Measurements from ENCODE around the gene RHEBL1.

RHEBL1 gene

DNA sequence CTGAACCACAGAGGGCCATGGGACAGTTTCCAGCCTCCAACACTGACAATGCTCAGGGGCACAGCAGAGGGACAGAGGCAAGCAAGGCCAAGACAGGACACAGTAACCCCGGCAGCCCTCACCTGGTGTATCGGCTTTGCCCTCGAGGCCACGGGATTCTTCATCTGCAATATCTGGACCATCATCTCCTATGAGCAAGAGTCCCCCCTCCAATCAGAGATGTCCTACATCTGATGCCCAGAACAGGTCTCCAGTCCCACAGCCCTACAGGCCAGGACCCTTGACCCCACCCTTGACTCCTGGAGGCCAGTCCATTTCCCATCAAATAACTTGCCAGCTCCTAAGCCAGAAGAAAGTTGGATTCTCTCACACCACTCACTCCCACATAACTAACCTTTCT is 26.5 kb downstream of the RHEBL1 start:
- no peaks in the 10 kb centered on the region for H3K27me3 ChIP-seq (ENCODE audit: control insufficient read depth, low read length)
- no peaks in the 10 kb centered on the region for H3K9me3 ChIP-seq (ENCODE audit: control insufficient read depth, insufficient read depth, low read length)
- no peaks in the 10 kb centered on the region for H3F3A ChIP-seq (ENCODE audit: control insufficient read depth, insufficient read depth)
- no peak overlapping the region for H3K4me3 ChIP-seq (ENCODE audit: low read length)
- no peaks in the 10 kb centered on the region for H3K4me1 ChIP-seq (ENCODE audit: control insufficient read depth, low read length)
- H3K79me2 ChIP-seq (ENCODE audit: control insufficient read depth, low read length): no peaks in the 10 kb centered on the region
- TF ChIP-seq EZH2phosphoT487 (IDR thresholded peaks at IDR 0.05; ENCODE audit: borderline replicate concordance, low read length): no peak
- TF ChIP-seq, protein P1, sequence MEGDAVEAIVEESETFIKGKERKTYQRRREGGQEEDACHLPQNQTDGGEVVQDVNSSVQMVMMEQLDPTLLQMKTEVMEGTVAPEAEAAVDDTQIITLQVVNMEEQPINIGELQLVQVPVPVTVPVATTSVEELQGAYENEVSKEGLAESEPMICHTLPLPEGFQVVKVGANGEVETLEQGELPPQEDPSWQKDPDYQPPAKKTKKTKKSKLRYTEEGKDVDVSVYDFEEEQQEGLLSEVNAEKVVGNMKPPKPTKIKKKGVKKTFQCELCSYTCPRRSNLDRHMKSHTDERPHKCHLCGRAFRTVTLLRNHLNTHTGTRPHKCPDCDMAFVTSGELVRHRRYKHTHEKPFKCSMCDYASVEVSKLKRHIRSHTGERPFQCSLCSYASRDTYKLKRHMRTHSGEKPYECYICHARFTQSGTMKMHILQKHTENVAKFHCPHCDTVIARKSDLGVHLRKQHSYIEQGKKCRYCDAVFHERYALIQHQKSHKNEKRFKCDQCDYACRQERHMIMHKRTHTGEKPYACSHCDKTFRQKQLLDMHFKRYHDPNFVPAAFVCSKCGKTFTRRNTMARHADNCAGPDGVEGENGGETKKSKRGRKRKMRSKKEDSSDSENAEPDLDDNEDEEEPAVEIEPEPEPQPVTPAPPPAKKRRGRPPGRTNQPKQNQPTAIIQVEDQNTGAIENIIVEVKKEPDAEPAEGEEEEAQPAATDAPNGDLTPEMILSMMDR (IDR thresholded peaks at IDR 0.05; ENCODE audit: low read depth, low read length, poor library complexity, severe bottlenecking): no peak
- H4K20me1 ChIP-seq (ENCODE audit: control insufficient read depth, insufficient read depth, low read depth, low read length): 0 out of 2 replicates have a peak, but pooled peaks cover 3% of the 10 kb centered on the region
- H3K9me2 ChIP-seq (replicated peaks; ENCODE audit: control insufficient read depth, low read length): no peaks in the 10 kb centered on the region
- H3K27ac ChIP-seq (ENCODE audit: low read depth, low read length): no peak overlapping the region
- H3K36me3 ChIP-seq (ENCODE audit: control insufficient read depth, low read length): peaks cover 94% of the 10 kb centered on the region
- H3K4me2 ChIP-seq (ENCODE audit: low read length): no peak overlapping the region

DNA sequence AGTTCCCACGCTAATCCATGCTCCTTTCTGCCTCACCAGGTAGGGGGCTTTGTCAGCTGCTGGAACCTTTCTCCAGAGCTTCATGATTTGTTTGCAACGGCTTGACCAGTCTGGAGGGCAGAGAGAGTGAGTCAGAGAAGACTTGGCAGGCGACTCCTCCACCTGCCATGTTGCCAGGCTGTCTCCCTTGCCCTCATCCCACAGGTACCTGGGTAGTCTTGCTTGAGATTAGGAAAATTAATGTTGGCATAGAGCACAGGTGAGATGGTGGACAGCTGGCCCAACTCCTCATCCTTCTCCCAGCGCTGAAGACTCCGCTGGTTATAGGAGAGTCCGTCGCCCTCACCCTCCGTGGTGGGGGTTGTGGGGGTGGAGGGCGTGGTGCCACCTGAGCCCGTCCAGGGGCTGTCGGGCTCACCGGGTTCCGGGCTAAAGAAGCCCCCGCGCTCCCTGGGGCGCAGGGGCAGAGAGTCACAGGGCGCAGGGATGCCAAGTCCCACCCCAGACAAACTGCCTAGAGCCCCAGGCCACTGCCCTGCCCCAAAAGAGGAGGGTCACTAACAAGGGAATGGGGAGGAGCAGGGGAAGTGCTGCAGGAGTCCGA is 27.8 kb downstream of the RHEBL1 start:
- Histone ChIP-seq H3K4me1 (ENCODE audit: control insufficient read depth, low read length) (no peaks in the 10 kb centered on the region), H3K79me2 (ENCODE audit: control insufficient read depth, low read length) (no peaks in the 10 kb centered on the region), H3K4me3 (ENCODE audit: low read length) (no peak overlapping the region), H4K20me1 (ENCODE audit: control insufficient read depth, insufficient read depth, low read depth, low read length) (0 out of 2 replicates have a peak, but pooled peaks cover 3% of the 10 kb centered on the region), H3K4me2 (ENCODE audit: low read length) (no peak overlapping the region), H3K9me2 (replicated peaks; ENCODE audit: control insufficient read depth, low read length) (no peaks in the 10 kb centered on the region), H3F3A (ENCODE audit: control insufficient read depth, insufficient read depth) (no peaks in the 10 kb centered on the region), H3K27ac (ENCODE audit: low read depth, low read length) (no peak overlapping the region), H3K27me3 (ENCODE audit: control insufficient read depth, low read length) (no peaks in the 10 kb centered on the region), H3K9me3 (ENCODE audit: control insufficient read depth, insufficient read depth, low read length) (no peaks in the 10 kb centered on the region), H3K36me3 (ENCODE audit: control insufficient read depth, low read length) (peaks cover 97% of the 10 kb centered on the region)
- TF ChIP-seq, protein P1 (IDR thresholded peaks at IDR 0.05; ENCODE audit: low read depth, low read length, poor library complexity, severe bottlenecking): no peak
- no peak for TF ChIP-seq EZH2phosphoT487 (IDR thresholded peaks at IDR 0.05; ENCODE audit: borderline replicate concordance, low read length)

DNA sequence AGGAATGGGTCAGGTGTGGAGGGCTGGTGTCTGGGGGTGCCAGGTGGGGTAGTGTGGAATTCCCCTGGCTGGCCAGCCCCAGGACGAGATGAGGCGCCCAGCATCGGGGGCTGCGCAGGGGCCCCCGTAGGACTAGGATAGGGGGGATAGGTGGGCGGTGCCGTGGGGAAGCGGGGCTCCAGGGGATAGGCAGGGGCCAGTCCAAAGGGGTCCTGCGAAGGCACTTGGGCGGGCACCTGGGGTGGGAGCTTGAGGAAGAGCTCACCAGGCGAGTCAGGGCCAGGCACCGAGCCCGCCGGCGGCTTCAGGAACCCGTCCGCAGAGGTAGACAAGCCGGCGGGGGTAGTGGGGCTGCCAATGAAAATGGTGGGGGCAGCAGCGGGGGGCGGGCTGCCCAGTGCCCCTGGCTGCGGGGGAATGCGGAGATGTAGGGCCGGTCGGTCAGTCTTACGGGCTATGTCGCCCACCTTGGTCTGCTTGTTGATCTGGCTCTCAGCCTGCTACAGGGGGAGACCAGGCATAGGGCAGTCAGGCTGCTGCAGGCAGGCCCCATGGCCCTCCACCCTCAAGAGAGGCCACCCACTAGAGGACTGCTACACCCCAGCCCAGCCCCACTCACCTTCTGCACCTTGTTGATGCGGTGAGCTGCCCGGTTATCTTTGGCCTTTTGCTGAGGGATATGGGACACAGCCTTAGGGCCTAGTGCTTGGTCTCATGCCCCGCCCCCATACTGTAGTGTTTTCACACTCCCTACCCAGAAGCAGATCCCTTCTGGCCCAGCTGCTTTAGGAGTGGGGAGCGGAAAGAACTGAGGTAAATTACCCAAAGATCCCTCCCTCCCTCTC is 28.5 kb downstream of the RHEBL1 start:
- H3K9me3 ChIP-seq (ENCODE audit: control insufficient read depth, insufficient read depth, low read length): no peaks in the 10 kb centered on the region
- H3K27me3 ChIP-seq (ENCODE audit: control insufficient read depth, low read length): no peaks in the 10 kb centered on the region
- TF ChIP-seq, protein P1 (IDR thresholded peaks at IDR 0.05; ENCODE audit: low read depth, low read length, poor library complexity, severe bottlenecking): no peak
- H3K79me2 ChIP-seq (ENCODE audit: control insufficient read depth, low read length): no peaks in the 10 kb centered on the region
- peaks cover 96% of the 10 kb centered on the region for H3K36me3 ChIP-seq (ENCODE audit: control insufficient read depth, low read length)
- H3K4me3 ChIP-seq (ENCODE audit: low read length): no peak overlapping the region
- no peaks in the 10 kb centered on the region for H3K4me1 ChIP-seq (ENCODE audit: control insufficient read depth, low read length)
- no peaks in the 10 kb centered on the region for H3K9me2 ChIP-seq (replicated peaks; ENCODE audit: control insufficient read depth, low read length)
- no peak overlapping the region for H3K4me2 ChIP-seq (ENCODE audit: low read length)
- no peak overlapping the region for H3K27ac ChIP-seq (ENCODE audit: low read depth, low read length)
- 0 out of 2 replicates have a peak, but pooled peaks cover 3% of the 10 kb centered on the region for H4K20me1 ChIP-seq (ENCODE audit: control insufficient read depth, insufficient read depth, low read depth, low read length)
- H3F3A ChIP-seq (ENCODE audit: control insufficient read depth, insufficient read depth): no peaks in the 10 kb centered on the region
